ENCODE results near the gene MYH10.

The MYH10 gene

DNA sequence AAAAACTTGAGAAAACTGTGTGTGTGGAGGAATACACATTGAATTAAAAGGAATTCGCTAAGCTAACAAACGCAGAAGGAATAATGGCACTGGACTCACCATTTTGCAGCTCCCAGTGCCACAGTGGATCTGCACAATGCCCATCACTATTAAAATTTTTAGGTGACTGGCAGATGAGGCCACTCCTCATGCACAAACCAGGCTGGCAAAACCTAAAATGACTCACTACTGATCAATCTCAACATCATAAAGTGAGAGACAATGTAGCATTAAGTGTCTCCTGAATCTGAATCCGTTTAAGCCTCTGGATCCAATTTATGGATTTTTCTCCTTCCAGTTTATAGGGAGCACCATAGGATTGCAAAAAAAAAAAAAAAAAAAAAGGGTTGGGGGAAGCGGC, 20.6 kb downstream of the MYH10 start:
- H3K4me3 ChIP-seq (ENCODE audit: low read depth, low read length): no peak overlapping the region
- TF ChIP-seq, protein P1, sequence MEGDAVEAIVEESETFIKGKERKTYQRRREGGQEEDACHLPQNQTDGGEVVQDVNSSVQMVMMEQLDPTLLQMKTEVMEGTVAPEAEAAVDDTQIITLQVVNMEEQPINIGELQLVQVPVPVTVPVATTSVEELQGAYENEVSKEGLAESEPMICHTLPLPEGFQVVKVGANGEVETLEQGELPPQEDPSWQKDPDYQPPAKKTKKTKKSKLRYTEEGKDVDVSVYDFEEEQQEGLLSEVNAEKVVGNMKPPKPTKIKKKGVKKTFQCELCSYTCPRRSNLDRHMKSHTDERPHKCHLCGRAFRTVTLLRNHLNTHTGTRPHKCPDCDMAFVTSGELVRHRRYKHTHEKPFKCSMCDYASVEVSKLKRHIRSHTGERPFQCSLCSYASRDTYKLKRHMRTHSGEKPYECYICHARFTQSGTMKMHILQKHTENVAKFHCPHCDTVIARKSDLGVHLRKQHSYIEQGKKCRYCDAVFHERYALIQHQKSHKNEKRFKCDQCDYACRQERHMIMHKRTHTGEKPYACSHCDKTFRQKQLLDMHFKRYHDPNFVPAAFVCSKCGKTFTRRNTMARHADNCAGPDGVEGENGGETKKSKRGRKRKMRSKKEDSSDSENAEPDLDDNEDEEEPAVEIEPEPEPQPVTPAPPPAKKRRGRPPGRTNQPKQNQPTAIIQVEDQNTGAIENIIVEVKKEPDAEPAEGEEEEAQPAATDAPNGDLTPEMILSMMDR (IDR thresholded peaks at IDR 0.05; ENCODE audit: insufficient read depth, low read length, missing control alignments): no peak
- DNase-seq (ENCODE audit: low read depth, low spot score): no peak
- POLR2A ChIA-PET: no interaction called here
- CTCF ChIA-PET: no interaction called here

DNA sequence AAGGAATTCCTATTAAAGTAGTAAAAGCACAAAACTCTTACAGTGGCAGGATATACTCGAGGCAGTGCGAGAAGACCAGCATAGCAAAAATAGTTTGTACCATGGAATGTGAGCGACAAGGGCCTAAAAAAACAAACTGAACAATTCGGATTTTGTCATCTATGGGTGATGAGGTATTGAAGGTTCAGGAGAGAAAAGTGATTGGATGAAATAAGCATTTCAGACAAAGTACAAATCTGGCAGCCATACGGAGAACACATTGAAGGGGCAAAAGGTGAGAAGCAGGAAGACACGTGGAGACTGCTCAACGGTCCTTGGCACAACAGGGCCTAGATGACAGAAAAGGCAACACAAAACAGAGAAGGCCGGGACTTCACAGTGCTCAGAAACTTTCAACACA, 22.5 kb downstream of the MYH10 start:
- CTCF ChIA-PET: no interaction called here
- no peak overlapping the region for H3K4me3 ChIP-seq (ENCODE audit: low read depth, low read length)
- POLR2A ChIA-PET: no interaction called here
- DNase-seq (ENCODE audit: low read depth, low spot score): no peak
- TF ChIP-seq, protein P1 (IDR thresholded peaks at IDR 0.05; ENCODE audit: insufficient read depth, low read length, missing control alignments): no peak

DNA sequence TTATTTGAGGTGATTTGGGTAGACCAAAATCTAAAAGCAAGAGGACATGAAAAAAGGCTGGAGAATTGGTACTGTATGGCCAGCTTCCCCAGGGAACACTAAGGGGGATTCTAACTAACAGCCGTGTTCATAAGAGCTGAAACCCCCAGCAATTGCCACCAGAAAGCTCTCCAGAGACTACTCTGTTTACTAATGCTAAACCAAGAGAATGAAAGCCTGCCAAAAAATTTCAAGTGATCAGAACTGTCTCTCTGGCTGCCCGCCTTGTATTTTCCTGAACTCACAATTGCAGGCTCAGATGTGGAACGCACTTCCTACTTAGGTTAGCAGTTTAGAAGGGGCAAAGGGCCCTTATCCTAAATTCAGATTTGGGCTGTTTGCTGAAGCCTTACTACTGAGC, 24.1 kb downstream of the MYH10 start:
- DNase-seq (ENCODE audit: low read depth, low spot score): no peak
- TF ChIP-seq, protein P1 (IDR thresholded peaks at IDR 0.05; ENCODE audit: insufficient read depth, low read length, missing control alignments): no peak
- H3K4me3 ChIP-seq (ENCODE audit: low read depth, low read length): no peak overlapping the region
- ChIA-PET POLR2A (no interaction called here), CTCF (interaction anchor here (1.0 kb wide), 1 partner anchor 140 kb away, joined by 4 read pairs; no protein-coding TSS in a partner anchor)

DNA sequence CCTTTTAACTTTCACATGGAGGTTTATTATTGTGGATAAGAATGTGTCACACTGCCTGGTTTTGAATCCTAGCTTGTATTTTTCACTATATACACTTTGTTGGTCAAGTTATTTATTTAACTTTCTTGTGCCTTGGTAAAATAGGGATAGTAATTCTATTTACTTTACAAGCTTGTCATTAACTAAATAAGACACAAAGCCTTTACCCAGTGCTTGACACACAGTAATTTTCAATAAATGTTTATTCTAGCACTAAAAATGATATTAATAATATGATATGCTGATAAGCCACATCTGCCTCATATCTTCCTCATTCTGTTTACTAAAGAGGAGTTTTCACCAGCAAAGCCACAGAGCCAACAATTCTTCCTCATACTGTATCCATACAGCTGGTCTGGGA, 27.8 kb downstream of the MYH10 start:
- ChIA-PET POLR2A (interaction anchor here (0.6 kb wide), 1 partner anchor 96 kb away, joined by 3 read pairs; no protein-coding TSS in a partner anchor), CTCF (interaction anchor here (0.6 to 1.3 kb wide), 3 partner anchors 9 to 41 kb away, joined by 3 to 4 read pairs (median 3); no protein-coding TSS in a partner anchor)

DNA sequence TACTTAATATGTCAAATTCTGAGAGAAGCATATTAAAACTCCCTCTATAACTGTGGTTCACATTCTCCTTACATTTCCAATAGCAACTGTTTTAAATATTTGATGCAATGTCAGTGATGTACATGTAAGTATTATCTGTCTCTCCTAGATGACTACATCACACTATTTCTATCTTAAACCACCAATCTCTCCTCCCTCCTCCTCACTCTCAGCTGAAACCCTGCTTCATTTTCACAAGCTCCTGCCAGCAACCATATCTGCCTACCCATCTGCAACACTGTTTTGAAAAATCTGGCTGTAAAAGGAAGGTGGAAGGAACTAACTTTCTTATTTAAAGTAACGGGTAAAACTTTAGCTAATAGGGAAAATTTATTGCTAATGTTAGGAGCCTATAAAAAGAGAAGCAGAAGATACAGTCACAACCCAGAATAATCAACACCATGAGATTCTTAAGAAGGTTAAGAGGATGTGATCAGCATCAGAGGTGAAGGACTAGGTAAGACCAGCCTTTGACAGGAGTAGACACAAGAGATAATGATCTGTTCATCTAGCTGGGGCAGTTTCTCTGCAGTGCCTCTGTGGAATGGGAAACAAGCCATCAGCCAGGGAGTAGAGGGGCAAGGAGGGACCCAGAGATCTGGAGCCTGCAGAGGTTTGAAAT, 31.0 kb downstream of the MYH10 start:
- POLR2A ChIA-PET: no interaction called here
- no peak for DNase-seq (ENCODE audit: low read depth, low spot score)
- CTCF ChIA-PET: interaction anchor here (1.4 kb wide), 1 partner anchor 147 kb away, joined by 3 read pairs; no protein-coding TSS in a partner anchor
- H3K4me3 ChIP-seq (ENCODE audit: low read depth, low read length): no peak overlapping the region
- TF ChIP-seq, protein P1 (IDR thresholded peaks at IDR 0.05; ENCODE audit: insufficient read depth, low read length, missing control alignments): no peak

More for the DNA sequence above, 27.8 kb downstream of the MYH10 start:
- TF ChIP-seq, protein P1 (IDR thresholded peaks at IDR 0.05; ENCODE audit: insufficient read depth, low read length, missing control alignments): no peak
- no peak overlapping the region for H3K4me3 ChIP-seq (ENCODE audit: low read depth, low read length)
- no peak for DNase-seq (ENCODE audit: low read depth, low spot score)

DNA sequence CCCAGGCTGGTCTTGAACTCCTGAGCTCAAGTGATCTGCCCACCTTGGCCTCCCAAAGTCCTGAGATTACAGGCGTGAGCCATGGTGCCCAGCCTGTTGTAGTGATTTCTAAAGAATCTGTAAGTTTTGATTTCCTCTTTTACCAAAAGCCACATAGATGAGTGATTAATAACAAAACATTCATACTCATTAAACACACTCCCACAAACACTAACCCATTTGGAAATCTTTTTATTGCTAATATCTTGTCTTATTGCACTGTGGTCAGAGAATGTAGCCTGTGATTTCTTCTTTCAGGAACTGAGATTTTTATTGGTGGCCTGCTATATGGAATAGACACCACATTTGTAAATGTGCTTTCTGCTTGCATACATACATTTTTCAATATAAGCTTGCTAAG, 31.6 kb downstream of the MYH10 start:
- TF ChIP-seq, protein P1 (IDR thresholded peaks at IDR 0.05; ENCODE audit: insufficient read depth, low read length, missing control alignments): no peak
- no peak overlapping the region for H3K4me3 ChIP-seq (ENCODE audit: low read depth, low read length)
- POLR2A ChIA-PET: no interaction called here
- CTCF ChIA-PET: interaction anchor here (1.4 kb wide), 1 partner anchor 148 kb away, joined by 3 read pairs; no protein-coding TSS in a partner anchor
- DNase-seq (ENCODE audit: low read depth, low spot score): no peak
